Iris pigment epithelial cell (primary cell): Measurements from ENCODE around the gene RAPSN.

Experiments used
- DNase-seq: peaks from one replicate; pipeline ENCODE4 v3.0.0-alpha.2; 2011; ENCODE audit warnings: low read depth

RAPSN gene

DNA sequence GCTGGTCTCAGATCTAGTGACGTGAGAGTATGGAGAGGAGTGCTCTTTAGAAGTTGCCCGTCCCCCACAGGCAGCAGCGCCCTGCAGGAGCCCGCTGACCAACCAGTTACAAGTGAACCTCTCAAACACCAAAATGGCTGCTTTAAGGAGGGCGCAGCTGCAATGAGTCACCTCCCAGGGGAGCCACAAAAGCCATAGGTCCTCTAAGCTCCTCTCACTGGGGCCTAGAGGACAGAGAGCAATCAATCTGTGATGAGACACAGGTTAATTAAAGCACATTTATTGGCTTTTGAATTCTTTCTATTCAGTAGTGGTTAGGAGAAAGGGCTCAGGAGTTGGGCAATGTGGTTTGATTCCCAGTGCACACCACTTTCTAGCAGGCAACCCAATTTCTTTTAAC, 15.5 kb upstream of the RAPSN start:
- DNase-seq = no peak

DNA sequence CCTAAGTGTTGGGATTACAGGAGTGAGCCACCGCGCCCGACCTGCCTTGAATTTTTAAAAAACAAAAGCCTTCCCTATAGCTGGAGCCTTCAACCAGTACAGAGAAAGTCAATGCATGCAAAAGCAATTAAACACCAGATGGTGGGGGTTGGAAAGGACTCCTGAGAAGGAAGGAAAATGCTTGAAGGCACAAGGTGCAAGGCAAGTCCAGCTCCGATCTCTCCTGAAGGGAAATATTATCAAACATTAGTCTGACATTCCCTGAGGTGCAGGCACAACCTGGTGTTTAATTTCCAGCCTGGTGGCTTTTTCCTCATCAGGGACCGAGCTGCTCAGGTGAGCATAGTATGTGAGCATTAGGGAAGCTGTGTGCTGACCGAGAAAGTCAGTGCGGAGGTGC, 12.9 kb upstream of the RAPSN start:
- no peak for DNase-seq

DNA sequence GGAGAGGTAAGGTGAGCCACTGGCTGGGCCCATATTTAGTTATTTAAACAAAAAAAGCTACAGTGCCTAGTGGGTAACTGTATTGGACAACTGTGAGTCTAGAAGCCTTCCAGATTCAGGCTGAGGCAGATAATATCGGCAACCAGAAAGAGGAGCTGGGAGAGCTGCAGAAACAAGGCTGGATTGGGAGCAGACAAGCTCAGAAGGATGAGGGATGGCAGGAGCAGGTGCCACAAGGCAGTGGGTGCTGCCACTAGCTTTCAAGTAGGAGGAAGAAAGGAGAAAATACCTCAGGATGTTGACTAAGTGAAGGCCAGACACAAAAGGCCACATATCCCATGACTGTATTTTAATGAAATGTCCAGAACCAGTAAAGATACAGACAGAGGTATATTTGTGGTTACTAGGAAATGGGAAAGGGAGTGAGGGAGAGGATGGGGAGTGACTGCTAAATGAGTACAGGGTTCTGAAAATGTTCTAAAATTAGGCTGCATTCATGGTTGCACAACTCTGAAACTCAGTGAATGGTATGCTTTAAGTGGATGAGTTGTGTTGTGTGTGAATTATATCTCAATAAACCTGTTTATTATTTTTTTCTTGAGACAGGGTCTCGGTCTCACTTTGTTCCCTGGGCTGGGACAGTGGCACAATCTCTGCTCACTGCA, 11.8 kb upstream of the RAPSN start:
- DNase-seq = no peak

DNA sequence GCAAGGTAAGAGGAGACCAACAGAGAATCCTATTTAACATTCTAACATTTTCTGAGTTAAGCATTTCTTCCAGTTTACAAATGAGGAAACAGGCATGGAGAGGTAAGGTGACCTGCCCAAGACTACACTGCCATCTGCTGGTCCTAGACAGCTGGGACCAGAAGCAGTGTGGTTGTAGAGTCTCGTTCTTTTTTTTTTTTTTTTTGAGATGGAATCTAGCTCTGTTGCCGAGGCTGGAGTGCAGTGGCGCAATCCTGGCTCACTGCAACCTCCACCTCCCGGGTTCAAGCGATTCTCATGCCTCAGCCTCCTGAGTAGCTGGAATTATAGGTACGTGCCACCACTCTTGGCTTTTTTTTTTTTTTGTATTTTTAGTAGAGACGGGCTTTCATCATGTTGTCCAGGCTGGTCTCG, 5.3 kb upstream of the RAPSN start:
- DNase-seq = peak; percentile 84

DNA sequence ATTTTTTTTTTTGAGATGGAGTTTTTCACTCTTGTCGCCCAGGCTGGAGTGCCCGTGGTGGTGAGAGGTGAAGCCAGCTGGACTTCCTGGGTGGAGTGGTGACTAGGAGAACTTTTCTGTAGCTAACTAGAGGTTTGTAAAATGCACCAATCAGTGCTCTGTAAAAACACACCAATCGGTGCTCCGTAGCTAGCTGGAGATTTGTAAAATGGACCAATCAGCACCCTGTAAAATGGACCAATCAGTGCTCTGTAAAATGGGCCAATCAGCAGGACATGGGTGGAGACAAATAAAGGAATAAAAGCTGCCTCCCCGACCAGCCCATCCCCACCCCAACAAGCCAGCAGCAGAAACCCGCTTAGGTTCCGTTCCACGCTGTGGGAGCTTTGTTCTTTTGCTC, 4.4 kb upstream of the RAPSN start:
- DNase-seq = no peak

DNA sequence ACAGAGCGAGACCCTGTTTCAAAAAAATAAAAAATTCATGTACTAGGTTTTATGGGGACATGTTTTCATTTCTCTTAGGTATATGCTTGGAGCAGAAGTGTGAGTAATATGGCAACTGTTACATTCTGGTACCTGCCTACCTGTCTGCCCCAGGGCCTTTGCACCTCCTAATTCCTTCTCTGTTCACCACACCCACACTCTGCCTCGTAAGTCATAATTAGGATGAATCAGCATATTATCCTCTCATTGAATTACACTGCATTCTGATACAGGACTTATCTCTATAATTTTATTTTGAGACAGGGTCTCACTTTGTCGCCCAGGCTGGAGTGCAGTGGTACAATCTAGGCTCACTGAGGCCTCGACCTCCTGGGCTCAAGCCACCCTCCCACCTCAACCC, 3.1 kb upstream of the RAPSN start:
- DNase-seq = no peak

DNA sequence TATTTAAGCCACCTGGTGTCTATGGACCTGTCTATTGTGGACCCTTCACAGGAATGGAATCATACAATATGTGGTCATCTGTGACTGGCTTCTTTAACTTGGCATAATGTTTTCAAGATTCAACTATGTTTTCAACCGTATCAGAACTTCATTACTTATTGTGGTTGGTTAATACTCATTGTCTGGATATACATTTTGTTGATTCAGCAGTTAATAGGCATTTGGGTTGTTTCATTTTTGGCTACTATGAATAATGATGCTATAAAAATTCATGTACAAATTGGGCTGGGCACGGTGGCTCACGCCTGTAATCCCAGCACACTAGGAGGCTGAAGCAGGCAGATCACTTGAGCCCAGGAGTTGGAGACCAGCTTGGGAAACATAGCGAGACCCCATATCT, 2.5 kb upstream of the RAPSN start:
- no peak for DNase-seq

DNA sequence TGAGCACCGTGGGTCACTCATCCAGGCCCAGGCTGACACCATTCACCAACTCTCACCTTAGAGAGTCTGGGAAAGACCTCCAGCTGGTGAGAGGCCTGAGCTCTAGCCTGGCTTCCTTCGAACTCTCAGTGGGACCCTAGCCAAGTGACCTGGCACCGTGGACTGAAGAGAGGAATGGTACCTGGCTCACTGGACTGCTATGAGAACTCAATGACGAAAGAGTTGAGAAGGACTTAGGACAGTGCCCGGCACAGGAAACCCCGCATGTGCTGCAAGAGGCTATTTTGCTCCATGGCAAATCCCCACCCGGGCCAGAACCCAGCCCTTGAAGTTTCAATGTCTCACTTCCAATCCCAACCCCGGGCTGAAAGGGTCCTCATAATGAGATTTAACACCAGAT, 605 bp upstream of the RAPSN start:
- no peak for DNase-seq

DNA sequence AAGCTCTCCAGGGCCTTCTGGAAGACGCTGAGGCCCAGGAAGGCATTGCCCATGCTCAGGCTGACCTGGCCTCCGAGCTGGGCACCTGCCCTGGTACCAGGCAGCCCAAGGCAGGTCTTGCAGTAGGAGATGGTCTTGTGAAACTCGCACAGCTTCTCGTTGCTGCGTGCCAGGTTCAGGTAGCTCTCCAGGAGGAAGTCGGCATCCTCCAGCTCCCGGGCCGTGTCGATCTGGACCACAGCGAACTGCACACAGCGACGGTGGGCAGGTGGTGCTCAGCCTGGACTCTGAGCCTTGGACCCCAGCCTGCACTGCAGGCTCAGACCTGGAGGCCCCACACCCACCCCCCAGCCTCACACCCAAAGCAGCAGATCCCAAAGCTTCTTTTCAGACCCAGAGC, 1.0 kb downstream of the RAPSN start:
- DNase-seq = no peak

DNA sequence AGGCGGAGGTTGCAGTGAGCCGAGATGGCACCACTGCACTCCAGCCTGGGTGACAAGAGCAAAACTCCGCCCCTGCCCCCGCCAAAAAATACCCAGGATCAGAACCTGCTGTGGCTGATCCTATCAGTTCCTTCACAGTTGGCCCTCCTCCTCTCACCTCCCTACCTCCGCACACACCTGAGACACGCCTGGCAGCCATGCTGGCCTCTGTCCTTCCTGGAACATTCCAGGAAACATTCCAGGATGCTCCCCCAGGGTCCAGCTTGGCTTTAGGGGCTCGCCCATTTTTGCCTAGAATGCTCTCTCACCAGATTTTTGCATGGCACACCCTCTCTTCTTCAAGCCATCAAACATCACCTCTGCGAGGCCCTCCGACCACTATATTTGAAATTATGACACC, 2.1 kb downstream of the RAPSN start:
- DNase-seq = no peak

DNA sequence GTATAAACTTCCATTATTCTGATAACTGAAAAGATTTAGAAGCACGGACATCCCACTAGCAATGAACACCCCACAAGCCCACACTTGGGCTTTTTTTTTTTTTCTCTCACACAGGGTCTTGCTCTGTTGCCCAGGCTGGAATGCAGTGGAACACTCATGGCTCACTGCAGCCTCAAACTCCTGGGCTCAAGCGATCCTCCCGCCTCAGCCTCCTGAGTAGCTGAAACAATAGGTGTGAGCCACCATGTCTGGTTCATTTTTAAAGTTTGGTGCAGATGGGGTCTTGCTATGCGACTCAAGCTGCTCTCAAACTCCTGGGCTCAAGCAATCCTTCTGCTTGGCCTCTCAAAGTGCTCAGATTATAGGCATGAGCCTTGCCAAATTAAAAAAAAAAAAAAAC, 3.1 kb downstream of the RAPSN start:
- no peak for DNase-seq

DNA sequence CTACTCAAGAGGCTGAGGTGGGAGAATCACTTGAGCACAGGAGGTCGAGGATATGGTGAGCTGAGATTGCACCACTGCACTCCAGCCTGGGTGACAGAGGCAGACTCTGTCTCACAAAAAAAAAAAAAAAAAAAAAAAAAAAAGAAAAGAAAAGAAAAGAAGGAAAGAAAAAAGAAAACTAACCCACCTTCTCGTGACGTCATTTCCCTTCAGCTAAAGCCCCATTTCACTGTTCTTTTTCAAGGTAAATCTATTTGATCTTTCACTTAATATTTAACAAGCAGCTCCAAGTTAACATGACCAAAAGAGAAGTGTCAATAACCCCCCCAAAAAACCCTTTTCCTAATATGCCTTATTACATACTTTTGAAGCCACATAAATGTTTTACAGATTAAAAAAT, 5.1 kb downstream of the RAPSN start:
- no peak for DNase-seq

DNA sequence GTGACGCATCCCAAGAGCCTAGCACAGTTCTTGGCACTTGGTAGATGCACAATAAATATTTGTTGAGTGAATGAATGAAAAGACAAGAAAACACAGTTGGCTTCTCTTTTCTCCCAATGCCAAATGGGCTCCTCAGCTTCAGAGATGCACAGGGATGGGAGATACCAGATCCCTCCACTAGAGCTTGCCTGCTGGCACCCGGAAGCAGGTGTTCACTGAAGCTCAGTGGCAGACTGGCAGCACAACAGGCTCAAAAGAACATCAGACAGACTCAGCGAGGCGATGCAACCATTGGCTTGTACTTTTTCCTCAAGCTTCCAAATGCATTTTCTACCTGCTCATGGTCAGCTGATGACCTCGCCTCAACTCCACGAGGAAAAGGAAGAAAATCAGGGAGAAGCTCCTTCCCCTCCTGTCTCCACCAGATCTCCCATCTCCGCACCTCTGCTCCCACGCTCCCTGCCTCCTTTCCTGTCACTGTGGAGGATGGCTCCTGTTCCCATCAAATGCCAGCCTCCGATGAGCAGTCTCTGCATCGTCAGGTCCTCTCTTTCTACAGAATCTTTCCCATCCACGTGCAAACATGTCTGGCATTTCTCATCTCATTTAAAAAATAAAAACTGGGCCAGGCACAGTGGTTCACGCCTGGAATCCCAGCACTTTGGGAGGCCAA, 5.8 kb downstream of the RAPSN start:
- no peak for DNase-seq

DNA sequence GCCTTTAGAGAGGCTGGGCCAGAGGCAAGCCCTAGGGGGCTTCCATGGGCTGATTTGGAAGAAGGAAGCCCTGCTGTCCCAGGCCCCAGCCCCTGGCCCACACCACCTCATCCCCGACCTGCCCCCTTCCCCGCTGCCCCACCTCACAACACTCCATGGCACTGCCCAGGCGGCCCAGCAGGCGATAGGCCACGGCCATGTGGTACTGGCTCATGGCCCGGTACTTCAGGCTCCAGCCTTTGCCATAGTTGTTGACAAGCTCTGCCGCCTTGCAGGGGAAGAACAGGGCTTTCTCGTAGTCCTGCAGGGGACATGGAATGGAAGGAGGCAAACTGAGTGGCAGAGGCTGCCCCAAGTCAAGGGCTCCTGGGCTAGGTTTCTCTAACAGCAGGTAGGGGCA, 6.4 kb downstream of the RAPSN start:
- no peak for DNase-seq

DNA sequence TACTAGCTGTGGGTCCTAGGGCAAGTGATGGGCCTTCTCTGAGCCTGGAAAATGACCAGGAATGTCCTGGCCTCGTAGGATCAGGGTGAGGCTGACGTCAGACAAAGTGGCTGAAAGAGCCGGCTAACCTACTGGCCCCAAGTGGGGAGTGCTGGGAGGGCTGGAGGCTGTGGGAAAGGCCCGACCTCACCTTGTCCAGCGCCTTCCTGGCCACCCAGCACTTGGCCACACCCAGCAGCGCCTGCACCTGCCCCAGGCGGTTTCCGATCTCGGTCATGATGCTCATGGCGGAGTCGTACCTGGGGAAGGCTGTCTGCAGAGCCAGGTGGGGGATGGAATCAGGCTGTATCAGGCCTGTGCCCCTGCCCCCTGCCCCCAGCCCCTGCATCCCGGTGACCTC, 7.5 kb downstream of the RAPSN start:
- DNase-seq = no peak

DNA sequence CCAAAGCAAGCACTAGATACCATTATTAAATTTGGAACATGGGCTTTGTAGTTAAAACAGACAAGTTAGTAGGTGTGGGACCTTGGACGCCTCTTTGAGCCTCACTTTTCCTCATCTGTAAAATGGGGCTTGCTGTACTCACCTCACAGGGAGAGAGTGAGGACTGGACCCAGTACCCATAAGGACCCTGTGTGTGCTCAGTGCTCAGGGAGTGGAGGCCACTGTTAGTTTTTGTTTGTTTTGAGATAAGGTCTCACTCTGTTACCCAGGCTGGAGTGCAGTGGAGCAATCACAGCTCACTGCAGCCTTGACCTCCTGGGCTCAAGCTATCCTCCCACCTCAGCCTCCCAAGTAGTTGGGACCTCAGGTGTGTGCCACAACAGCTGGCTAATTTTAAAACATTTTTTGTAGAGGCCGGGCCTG, 8.9 kb downstream of the RAPSN start:
- no peak for DNase-seq

DNA sequence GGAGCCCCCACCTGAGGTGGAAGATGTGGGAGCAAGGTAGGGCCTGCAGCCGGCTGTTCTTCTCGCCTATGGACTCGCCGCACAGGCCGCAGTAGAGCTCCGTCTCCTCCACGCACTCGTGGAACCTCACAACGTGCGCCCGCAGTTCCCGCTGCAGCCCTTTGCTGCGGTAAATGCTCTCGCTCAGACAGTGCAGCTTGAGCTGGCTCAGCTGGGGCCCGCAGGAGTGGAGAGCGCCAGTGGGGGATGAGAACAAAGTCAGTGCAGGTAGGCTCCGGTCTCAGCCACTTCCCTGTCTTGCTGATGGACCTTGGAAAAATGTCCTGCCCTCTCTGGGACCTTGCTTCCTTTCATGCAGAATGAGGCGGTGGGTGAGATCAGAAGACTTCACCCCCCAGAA, 10.2 kb downstream of the RAPSN start:
- no peak for DNase-seq

DNA sequence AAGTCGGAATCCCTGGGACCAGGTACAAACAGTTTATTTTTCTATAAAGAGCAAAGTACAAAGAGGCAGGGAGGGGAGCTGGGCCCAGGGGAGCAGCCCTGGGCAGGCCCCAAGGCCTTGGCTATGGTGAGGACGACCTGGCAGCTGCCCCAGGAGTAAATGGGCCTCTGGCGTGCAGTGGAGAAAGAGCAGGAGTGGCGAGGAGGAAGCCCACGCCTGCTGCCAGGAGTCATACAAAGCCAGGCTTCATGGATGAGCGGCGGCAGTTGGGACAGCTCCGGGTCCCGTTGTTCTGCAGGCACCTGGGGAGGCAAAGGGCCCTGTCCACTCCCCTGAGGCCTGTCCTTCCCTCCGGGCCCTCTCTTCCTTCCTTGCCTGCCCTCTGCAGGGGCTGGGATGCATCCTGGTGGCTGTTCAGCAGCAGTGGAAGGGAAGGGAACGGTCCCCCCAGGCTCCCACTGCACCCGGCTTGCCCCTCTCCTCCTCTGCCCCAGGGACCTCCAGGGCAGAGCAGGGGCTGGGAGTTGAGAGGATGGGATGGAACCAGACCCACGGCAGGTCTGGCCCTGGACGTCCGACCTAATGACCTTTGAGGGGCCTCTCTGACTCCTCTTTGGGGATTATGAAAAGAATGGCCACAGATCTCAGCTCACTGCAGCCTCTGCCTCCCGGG, 11.1 kb downstream of the RAPSN start:
- DNase-seq = no peak

DNA sequence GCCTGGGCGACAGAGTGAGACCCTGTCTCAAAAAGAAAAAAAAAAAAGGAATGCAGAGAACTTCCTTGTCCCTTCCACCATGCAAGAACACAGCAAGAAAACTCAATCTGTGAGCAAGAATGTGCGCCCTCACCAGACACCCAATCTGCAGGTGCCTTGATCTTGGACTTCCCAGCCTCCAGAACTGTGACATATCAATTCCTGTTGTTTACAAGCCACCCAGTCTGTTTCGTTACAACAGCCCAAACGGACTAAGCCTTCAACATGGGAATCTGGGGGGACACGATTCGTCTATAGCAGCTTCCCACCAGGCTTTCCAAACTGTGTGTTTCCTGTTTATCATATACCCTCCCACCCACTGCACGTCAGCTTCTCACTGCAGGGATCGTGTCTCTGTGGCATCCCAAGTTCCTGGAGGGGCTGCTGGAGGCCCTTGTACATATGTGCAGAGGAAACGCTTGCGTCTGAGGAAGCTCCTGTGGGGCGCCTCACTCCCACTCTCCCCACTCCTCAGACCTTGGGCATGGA, 11.7 kb downstream of the RAPSN start:
- no peak for DNase-seq

DNA sequence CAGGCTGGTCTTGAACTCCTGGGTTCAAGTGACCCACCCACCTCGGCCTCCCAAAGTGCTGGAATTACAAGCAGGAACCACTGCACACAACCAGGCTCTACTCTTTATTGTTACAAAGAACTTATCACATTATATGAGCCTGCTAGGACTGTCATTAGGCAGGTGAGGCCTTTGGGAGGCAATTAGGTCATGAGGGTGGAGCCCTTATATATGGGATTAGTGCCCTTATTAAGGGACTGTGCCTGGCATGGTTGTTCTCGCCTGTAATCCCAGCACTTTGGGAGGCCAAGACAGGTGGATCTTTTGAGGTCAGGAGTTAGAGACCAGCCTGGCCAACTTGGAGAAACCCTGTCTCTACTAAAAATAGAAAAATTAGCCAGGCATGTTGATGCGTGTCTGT, 12.2 kb downstream of the RAPSN start:
- DNase-seq = no peak

DNA sequence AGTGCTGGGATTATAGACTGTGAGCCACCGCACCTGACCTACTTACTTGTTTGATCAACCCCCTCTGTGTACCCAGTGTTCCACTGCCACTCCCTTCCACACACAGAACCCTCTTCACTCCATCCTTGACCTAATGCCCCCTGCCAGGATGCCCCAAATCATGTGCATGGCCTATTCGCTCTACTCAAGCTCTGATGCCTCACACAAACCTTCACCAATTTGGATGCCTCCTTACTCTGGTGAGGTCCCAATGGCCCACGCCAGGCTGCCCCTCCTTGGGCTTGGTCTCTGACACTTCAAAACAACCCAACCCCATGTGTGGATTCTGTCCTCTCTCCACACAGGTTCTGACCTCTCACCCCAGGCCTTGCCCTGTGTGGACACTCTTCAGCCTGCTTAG, 13.2 kb downstream of the RAPSN start:
- no peak for DNase-seq

DNA sequence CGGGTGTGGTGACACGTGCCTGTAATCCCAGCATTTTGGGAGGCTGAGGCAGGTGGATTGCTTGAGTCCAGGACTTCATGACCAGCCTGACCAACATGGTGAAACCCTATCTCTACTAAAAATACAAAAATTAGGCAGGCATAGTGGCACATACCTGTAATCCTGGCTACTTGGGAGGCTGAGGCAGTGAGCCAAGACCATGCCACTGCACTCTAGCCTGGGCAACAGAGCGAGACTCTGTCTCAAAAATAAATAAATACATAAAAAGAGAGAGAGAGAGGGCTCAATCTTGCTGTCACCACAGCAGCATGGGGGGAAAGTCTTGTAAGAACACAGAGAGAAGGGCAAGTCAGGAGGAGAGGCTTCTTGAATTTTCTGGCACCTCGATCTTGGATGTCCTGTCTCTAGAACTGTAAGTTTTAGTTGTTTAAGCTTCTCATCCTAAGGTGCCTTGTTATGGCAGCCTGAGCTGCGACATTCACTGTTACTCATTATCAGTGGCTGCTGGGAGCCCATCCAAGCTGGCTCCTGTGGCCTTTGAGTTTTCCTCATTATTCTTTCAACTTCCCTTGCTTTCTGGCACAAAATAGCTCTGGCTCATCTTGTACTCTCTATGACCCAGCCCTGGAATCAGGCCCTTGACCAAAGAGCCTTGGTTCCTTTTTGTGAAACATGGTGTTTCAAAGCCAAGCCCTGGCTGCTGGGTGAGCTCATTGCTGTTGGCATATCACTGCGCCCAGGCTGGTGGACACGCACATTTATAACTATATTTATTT, 14.7 kb downstream of the RAPSN start:
- DNase-seq = no peak

DNA sequence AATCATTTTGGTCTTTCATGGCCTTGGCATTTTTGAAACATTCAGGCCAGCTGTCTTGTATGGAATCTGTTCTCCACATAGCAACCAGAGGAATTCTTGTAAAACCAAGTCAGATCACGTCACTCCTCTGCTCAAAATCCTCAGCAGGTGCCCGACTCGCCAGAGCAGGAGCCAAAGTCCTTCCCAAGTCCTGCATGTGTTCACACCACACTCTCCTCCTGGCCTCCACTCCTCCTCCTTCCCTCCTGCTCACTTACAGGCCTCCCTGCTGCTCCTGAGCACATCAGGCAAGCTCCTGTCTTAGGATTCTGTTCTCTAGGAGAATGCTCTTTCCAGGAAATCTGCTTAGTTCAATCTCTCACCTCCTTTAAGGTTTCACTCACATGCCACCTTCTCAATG, 15.8 kb downstream of the RAPSN start:
- DNase-seq = no peak
